Spleen (tissue), 7 donors: ENCODE results near the gene FSTL4.

Experiments used
- POLR2A ChIP-seq, 3 donors: fragments of 450-650 bp; IDR thresholded peaks; one replicate each; pipeline ENCODE4 v1.5.1; 2017; ENCODE audit warnings: antibody characterized with exemption in 3 of 3, mild to moderate bottlenecking in 1 of 3
- POLR2AphosphoS5 ChIP-seq, 3 donors: sonication (generic); formaldehyde crosslinking; IDR thresholded peaks; one replicate each; pipeline ENCODE4 v1.5.1; 2017; ENCODE audit warnings: antibody characterized with exemption in 3 of 3
- TF ChIP-seq, protein P1 (sequence below), 11 experiments: fragments of 200-600 bp in 7 of 11; fragments of 450-650 bp in 4 of 11; sonication (generic) in 4 of 11; IDR thresholded peaks in 8 of 11; conservative IDR thresholded peaks in 3 of 11; 1 replicate in 7 of 11; 2 replicates in 4 of 11; pipeline versions ENCODE4 v1.4.0 to v1.8.0; 2016 to 2021; ENCODE audit warnings: antibody characterized with exemption in 11 of 11, inconsistent platforms in 4 of 11, mild to moderate bottlenecking in 1 of 11
- donor health status: DM: no; HTN: no; CAD: no; lungs with moderate emphysema.
- donor health status: DM: no; HTN: no; CAD: no.
- donor health status: DM: no; HTN: no; CAD: no.

DNA sequence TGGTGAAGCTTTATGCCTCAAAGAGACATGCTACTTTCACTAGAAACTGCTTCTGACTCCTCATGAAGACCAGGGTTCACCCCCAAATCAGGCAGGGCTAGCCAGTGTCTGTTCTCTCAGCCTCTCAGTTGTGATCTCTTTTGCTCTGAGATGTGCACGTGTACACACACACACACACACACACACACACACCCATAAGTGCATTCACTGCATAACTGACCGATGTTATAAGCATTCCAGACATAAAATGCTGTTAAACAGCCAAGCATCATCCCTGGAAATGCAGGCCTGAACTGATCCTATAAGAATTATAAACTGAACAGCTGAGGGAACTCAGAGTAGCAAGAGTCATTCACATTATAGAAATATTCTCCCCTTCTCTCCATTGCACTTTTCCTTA lies 85.0 kb downstream of the FSTL4 start:
- TF ChIP-seq POLR2A (IDR thresholded peaks at IDR 0.05): no peak
- TF ChIP-seq, protein P1, sequence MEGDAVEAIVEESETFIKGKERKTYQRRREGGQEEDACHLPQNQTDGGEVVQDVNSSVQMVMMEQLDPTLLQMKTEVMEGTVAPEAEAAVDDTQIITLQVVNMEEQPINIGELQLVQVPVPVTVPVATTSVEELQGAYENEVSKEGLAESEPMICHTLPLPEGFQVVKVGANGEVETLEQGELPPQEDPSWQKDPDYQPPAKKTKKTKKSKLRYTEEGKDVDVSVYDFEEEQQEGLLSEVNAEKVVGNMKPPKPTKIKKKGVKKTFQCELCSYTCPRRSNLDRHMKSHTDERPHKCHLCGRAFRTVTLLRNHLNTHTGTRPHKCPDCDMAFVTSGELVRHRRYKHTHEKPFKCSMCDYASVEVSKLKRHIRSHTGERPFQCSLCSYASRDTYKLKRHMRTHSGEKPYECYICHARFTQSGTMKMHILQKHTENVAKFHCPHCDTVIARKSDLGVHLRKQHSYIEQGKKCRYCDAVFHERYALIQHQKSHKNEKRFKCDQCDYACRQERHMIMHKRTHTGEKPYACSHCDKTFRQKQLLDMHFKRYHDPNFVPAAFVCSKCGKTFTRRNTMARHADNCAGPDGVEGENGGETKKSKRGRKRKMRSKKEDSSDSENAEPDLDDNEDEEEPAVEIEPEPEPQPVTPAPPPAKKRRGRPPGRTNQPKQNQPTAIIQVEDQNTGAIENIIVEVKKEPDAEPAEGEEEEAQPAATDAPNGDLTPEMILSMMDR (IDR thresholded peaks at IDR 0.05 in 8 of 11, conservative IDR thresholded peaks at IDR 0.05 in 3 of 11): no peak
- no peak for TF ChIP-seq POLR2AphosphoS5 (IDR thresholded peaks at IDR 0.05)
